Activated T-cell treated with anti-CD3 and anti-CD28 coated beads for 1 hour (primary cell): ENCODE results near the gene EXOC2.

ENCODE experiments used
- DNase-seq: peaks from one replicate; pipeline ENCODE4 v3.0.0-alpha.2; 2020; ENCODE audit warnings: low read depth

EXOC2 gene

GRCh38 chr6:445571-446417 is 247.1 kb downstream of the EXOC2 start:
- no peak for DNase-seq

- peak; percentile 40 for DNase-seq
Measured at GRCh38 chr6:444653-445275, 248.2 kb downstream of the EXOC2 start.

- DNase-seq, result no peak
Measured at GRCh38 chr6:443621-444159, 249.2 kb downstream of the EXOC2 start.

GRCh38 chr6:441126-441920 is 251.6 kb downstream of the EXOC2 start:
- no peak for DNase-seq

GRCh38 chr6:439641-440167 is 253.2 kb downstream of the EXOC2 start:
- DNase-seq, result no peak

- no peak for DNase-seq
Measured at GRCh38 chr6:438634-439170, 254.2 kb downstream of the EXOC2 start.

GRCh38 chr6:437037-437392 is 255.9 kb downstream of the EXOC2 start:
- DNase-seq, result no peak

GRCh38 chr6:436308-437036 is 256.5 kb downstream of the EXOC2 start:
- DNase-seq, result no peak

- DNase-seq, result no peak
Measured at GRCh38 chr6:435441-436307, 257.3 kb downstream of the EXOC2 start.
